ENCODE results near the gene OBSCN. TPM values are rescaled to one million over a fixed set of nuclear protein-coding genes. Genes with fewer than 3 reads are reported as not detected.

Gene OBSCN
- total RNA-seq, 1 experiment from 2014 or later, result 29.1 TPM

GRCh38 chr1:228362884-228363450 lies 155.1 kb downstream of the OBSCN start:
- ChIA-PET CTCF (no interaction called here), POLR2A (ENCODE audit: unreplicated experiment) (no interaction called here)
- DNase-seq (no peak), ATAC-seq (no peak)
- no peaks in the 10 kb centered on the region for H3K9me2 ChIP-seq (replicated peaks; ENCODE audit: low read length)
- H4K20me1 ChIP-seq (ENCODE audit: low read length), result no peaks in the 10 kb centered on the region
- H2AFZ ChIP-seq (ENCODE audit: low read length), result no peak overlapping the region
- no peak for TF ChIP-seq CTCF (conservative IDR thresholded peaks at IDR 0.05; ENCODE audit: low read depth, low read length)
- TF ChIP-seq EZH2phosphoT487 (IDR thresholded peaks at IDR 0.05; ENCODE audit: borderline replicate concordance, low read length), result no peak
- TF ChIP-seq EZH2 (IDR thresholded peaks at IDR 0.05; ENCODE audit: low read length, unreplicated experiment), result no peak
- H3K4me1 ChIP-seq (ENCODE audit: insufficient read depth, low read length), result peaks cover 7% of the 10 kb centered on the region
- no peaks in the 10 kb centered on the region for H3K9me3 ChIP-seq (ENCODE audit: low read length)
- no peak overlapping the region for H3K27ac ChIP-seq (ENCODE audit: low read length)
- no peaks in the 10 kb centered on the region for H3K27me3 ChIP-seq (ENCODE audit: low read length)
- intact Hi-C loops (cut with micrococcal nuclease), result no loop called here
- H3K36me3 ChIP-seq (ENCODE audit: low read depth, low read length), result no peaks in the 10 kb centered on the region
- H3F3A ChIP-seq (ENCODE audit: low read length, unreplicated experiment), result no peaks in the 10 kb centered on the region
- no peak overlapping the region for H3K9ac ChIP-seq (ENCODE audit: low read length)
- no peaks in the 10 kb centered on the region for H3K79me2 ChIP-seq (ENCODE audit: low read length)
- no TSS peak for BruUV-seq (replicated peaks)
- no peak overlapping the region for H3K4me2 ChIP-seq (ENCODE audit: low read length)
- no peak overlapping the region for H3K4me3 ChIP-seq (ENCODE audit: low read length)

GRCh38 chr1:228363686-228364067 lies 155.8 kb downstream of the OBSCN start:
- H4K20me1 ChIP-seq (ENCODE audit: low read length), result no peaks in the 10 kb centered on the region
- H3K27me3 ChIP-seq (ENCODE audit: low read length), result no peaks in the 10 kb centered on the region
- CTCF ChIA-PET, result no interaction called here
- H3K9ac ChIP-seq (ENCODE audit: low read length), result no peak overlapping the region
- no peak overlapping the region for H3K27ac ChIP-seq (ENCODE audit: low read length)
- BruUV-seq (replicated peaks), result no TSS peak
- intact Hi-C loops (cut with micrococcal nuclease), result no loop called here
- H3K79me2 ChIP-seq (ENCODE audit: low read length), result no peaks in the 10 kb centered on the region
- DNase-seq (no peak), ATAC-seq (no peak)
- no peaks in the 10 kb centered on the region for H3K9me3 ChIP-seq (ENCODE audit: low read length)
- H2AFZ ChIP-seq (ENCODE audit: low read length), result no peak overlapping the region
- no peaks in the 10 kb centered on the region for H3F3A ChIP-seq (ENCODE audit: low read length, unreplicated experiment)
- peaks cover 10% of the 10 kb centered on the region for H3K4me1 ChIP-seq (ENCODE audit: insufficient read depth, low read length)
- no peaks in the 10 kb centered on the region for H3K9me2 ChIP-seq (replicated peaks; ENCODE audit: low read length)
- POLR2A ChIA-PET (ENCODE audit: unreplicated experiment), result no interaction called here
- TF ChIP-seq EZH2phosphoT487 (IDR thresholded peaks at IDR 0.05; ENCODE audit: borderline replicate concordance, low read length) (no peak), CTCF (conservative IDR thresholded peaks at IDR 0.05; ENCODE audit: low read depth, low read length) (no peak), EZH2 (IDR thresholded peaks at IDR 0.05; ENCODE audit: low read length, unreplicated experiment) (no peak)
- H3K36me3 ChIP-seq (ENCODE audit: low read depth, low read length), result no peaks in the 10 kb centered on the region
- no peak overlapping the region for H3K4me3 ChIP-seq (ENCODE audit: low read length)
- H3K4me2 ChIP-seq (ENCODE audit: low read length), result no peak overlapping the region

- no peak overlapping the region for H3K9ac ChIP-seq (ENCODE audit: low read length)
- H3K27ac ChIP-seq (ENCODE audit: low read length), result no peak overlapping the region
- no peaks in the 10 kb centered on the region for H3K9me3 ChIP-seq (ENCODE audit: low read length)
- no peak overlapping the region for H2AFZ ChIP-seq (ENCODE audit: low read length)
- ChIA-PET POLR2A (ENCODE audit: unreplicated experiment) (no interaction called here), CTCF (no interaction called here)
- no peaks in the 10 kb centered on the region for H3F3A ChIP-seq (ENCODE audit: low read length, unreplicated experiment)
- H3K4me2 ChIP-seq (ENCODE audit: low read length), result no peak overlapping the region
- intact Hi-C loops (cut with micrococcal nuclease), result no loop called here
- no peaks in the 10 kb centered on the region for H3K36me3 ChIP-seq (ENCODE audit: low read depth, low read length)
- ATAC-seq (no peak), DNase-seq (no peak)
- H3K9me2 ChIP-seq (replicated peaks; ENCODE audit: low read length), result no peaks in the 10 kb centered on the region
- no peak for TF ChIP-seq CTCF (conservative IDR thresholded peaks at IDR 0.05; ENCODE audit: low read depth, low read length)
- no peak for TF ChIP-seq EZH2phosphoT487 (IDR thresholded peaks at IDR 0.05; ENCODE audit: borderline replicate concordance, low read length)
- no TSS peak for BruUV-seq (replicated peaks)
- H4K20me1 ChIP-seq (ENCODE audit: low read length), result no peaks in the 10 kb centered on the region
- H3K79me2 ChIP-seq (ENCODE audit: low read length), result no peaks in the 10 kb centered on the region
- H3K4me1 ChIP-seq (ENCODE audit: insufficient read depth, low read length), result peaks cover 10% of the 10 kb centered on the region
- no peak overlapping the region for H3K4me3 ChIP-seq (ENCODE audit: low read length)
- no peaks in the 10 kb centered on the region for H3K27me3 ChIP-seq (ENCODE audit: low read length)
Measured at GRCh38 chr1:228364068-228364705, 156.3 kb downstream of the OBSCN start.

Measured in PC-3 (cell line).